Left ventricle myocardium inferior (tissue), 1 donor: ENCODE data around the gene TUBE1. TPM values are rescaled to one million over a fixed set of nuclear protein-coding genes. Genes with fewer than 3 reads are reported as not detected.

Experiments
- DNase-seq: peaks from one replicate; pipeline ENCODE4 v3.0.0-alpha.2; 2020
- H3K27ac ChIP-seq: fragments of 200-600 bp; replicated peaks from 2 replicates; pipeline ENCODE4 v1.8.0; 2021
- H3K27me3 ChIP-seq: fragments of 200-600 bp; 2 replicates; pipeline ENCODE4 v1.8.0; 2021; ENCODE audit warnings: low read depth
- H3K36me3 ChIP-seq: fragments of 200-600 bp; 2 replicates; pipeline ENCODE4 v1.8.0; 2021
- H3K4me1 ChIP-seq: fragments of 200-600 bp; 2 replicates; pipeline ENCODE4 v1.8.0; 2021
- H3K4me3 ChIP-seq: fragments of 200-600 bp; 2 replicates; pipeline ENCODE4 v1.8.0; 2021; ENCODE audit warnings: mild to moderate bottlenecking, moderate library complexity
- H3K9me3 ChIP-seq: fragments of 200-600 bp; replicated peaks from 2 replicates; pipeline ENCODE4 v1.8.0; 2021
- CTCF ChIP-seq: fragments of 200-600 bp; IDR thresholded peaks from 2 replicates; pipeline ENCODE4 v1.8.0; 2021; ENCODE audit warnings: antibody characterized with exemption, mild to moderate bottlenecking, borderline replicate concordance
- intact Hi-C: fragments of 100-400 bp; cut with micrococcal nuclease; formaldehyde crosslinking; loops from one replicate; pipeline ENCODE4 v1.11.0; 2022
- total RNA-seq: library from RNA; stranded (reverse); fragmentation: NEBNext Ultra II Directional; extraction: Animal tissue kit (Norgen Biotek cat#: 25700); gene quantifications from one replicate; pipeline ENCODE4 v1.2.1, GENCODE V29; 2021
- donor health status: DM: no; HTN: yes; CAD: no; lungs with severe emphysema.

The TUBE1 gene
- total RNA-seq, 1 donor from 2014 or later: 28.5 TPM

- H3K4me3 ChIP-seq: peak overlapping the region; percentile 70
- no peaks in the 10 kb centered on the region for H3K9me3 ChIP-seq
- intact Hi-C loops: loop anchor here (2.0 kb wide), 1 partner anchor 333 kb away; no protein-coding TSS in a partner anchor
- DNase-seq: peak; percentile 86
- H3K27me3 ChIP-seq: no peaks in the 10 kb centered on the region
- TF ChIP-seq CTCF: peak; percentile 92
- peaks cover 6% of the 10 kb centered on the region for H3K4me1 ChIP-seq
- peak overlapping the region; percentile 71 for H3K27ac ChIP-seq
- H3K36me3 ChIP-seq: no peaks in the 10 kb centered on the region
Observed at GRCh38 chr6:112043032-112044007, 44.0 kb downstream of the TUBE1 start.

GRCh38 chr6:112041535-112041934, 45.7 kb downstream of the TUBE1 start:
- intact Hi-C loops: no loop called here
- Histone ChIP-seq H3K4me1 (peaks cover 14% of the 10 kb centered on the region), H3K9me3 (no peaks in the 10 kb centered on the region), H3K36me3 (no peaks in the 10 kb centered on the region), H3K27ac (no peak overlapping the region), H3K27me3 (no peaks in the 10 kb centered on the region), H3K4me3 (no peak overlapping the region)
- no peak for DNase-seq
- no peak for TF ChIP-seq CTCF

- Histone ChIP-seq H3K4me1 (peaks cover 14% of the 10 kb centered on the region), H3K36me3 (no peaks in the 10 kb centered on the region), H3K4me3 (no peak overlapping the region), H3K9me3 (no peaks in the 10 kb centered on the region), H3K27ac (no peak overlapping the region), H3K27me3 (no peaks in the 10 kb centered on the region)
- intact Hi-C loops: no loop called here
- no peak for TF ChIP-seq CTCF
- DNase-seq: no peak
Observed at GRCh38 chr6:112040956-112041355, 46.3 kb downstream of the TUBE1 start.

- H3K27ac ChIP-seq: no peak overlapping the region
- no peak for DNase-seq
- H3K9me3 ChIP-seq: no peaks in the 10 kb centered on the region
- H3K27me3 ChIP-seq: no peaks in the 10 kb centered on the region
- no peak overlapping the region for H3K4me3 ChIP-seq
- intact Hi-C loops: no loop called here
- no peak for TF ChIP-seq CTCF
- H3K4me1 ChIP-seq: peaks cover 14% of the 10 kb centered on the region
- no peaks in the 10 kb centered on the region for H3K36me3 ChIP-seq
Observed at GRCh38 chr6:112039431-112039770, 47.9 kb downstream of the TUBE1 start.

- intact Hi-C loops: no loop called here
- TF ChIP-seq CTCF: no peak
- Histone ChIP-seq H3K4me3 (no peak overlapping the region), H3K27ac (peak overlapping the region; percentile 73), H3K36me3 (no peaks in the 10 kb centered on the region), H3K9me3 (no peaks in the 10 kb centered on the region), H3K4me1 (peaks cover 12% of the 10 kb centered on the region), H3K27me3 (no peaks in the 10 kb centered on the region)
- no peak for DNase-seq
Observed at GRCh38 chr6:112038756-112039430, 48.4 kb downstream of the TUBE1 start.
